ENCODE results near the gene TUNAR.

Gene TUNAR

GRCh38 chr14:95875831-95876760 lies 536 bp upstream of the TUNAR start:
- ATAC-seq: no peak

DNA sequence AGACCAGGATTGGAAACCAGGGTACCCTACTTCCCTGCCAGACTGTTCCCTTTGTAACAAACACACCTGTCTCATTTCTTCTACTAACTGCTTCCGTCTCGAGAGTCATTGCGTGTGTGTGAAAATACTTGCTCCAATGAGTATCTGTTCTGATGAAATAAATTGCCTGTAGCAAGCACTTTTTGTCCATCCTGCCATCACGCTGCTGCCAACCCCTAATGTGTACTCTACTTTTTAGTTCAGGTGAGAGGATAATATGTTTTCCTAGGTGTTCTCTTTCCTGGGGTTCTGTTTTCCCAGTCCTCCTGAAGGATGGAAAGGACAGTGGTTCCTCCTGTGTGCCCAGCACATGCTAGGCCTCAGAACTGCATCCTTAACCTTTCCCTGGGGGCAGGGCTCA lies 1.0 kb downstream of the TUNAR start:
- ATAC-seq: no peak

- no peak for ATAC-seq
These were observed 7.7 kb downstream of the TUNAR start for GRCh38 chr14:95884377-95884776.

DNA sequence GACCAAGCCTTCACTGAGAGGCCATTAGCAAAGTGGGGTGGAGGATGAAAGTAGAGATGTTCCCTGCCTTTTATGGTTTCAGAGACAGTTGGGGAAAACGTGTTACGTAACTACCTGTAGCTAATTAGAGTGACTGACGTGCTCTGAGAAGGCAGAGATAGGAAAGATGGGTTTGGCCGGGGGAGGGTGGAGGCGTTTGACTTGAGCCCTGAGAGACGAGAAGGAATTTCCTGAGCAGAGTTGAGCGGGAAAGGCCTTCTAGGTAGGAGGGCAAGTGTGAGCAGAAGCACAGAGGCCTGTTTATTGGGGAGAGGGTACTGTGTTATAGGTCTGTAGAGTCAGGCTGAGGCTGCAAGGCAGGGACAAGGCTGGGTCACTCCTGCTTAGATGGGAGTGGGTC lies 8.6 kb downstream of the TUNAR start:
- no peak for ATAC-seq

GRCh38 chr14:95885866-95886265 lies 9.2 kb downstream of the TUNAR start:
- no peak for ATAC-seq

- no peak for ATAC-seq
These were observed 9.9 kb downstream of the TUNAR start for GRCh38 chr14:95886366-95887056.

- no peak for ATAC-seq
These were observed 10.7 kb downstream of the TUNAR start for GRCh38 chr14:95887351-95887750.

DNA sequence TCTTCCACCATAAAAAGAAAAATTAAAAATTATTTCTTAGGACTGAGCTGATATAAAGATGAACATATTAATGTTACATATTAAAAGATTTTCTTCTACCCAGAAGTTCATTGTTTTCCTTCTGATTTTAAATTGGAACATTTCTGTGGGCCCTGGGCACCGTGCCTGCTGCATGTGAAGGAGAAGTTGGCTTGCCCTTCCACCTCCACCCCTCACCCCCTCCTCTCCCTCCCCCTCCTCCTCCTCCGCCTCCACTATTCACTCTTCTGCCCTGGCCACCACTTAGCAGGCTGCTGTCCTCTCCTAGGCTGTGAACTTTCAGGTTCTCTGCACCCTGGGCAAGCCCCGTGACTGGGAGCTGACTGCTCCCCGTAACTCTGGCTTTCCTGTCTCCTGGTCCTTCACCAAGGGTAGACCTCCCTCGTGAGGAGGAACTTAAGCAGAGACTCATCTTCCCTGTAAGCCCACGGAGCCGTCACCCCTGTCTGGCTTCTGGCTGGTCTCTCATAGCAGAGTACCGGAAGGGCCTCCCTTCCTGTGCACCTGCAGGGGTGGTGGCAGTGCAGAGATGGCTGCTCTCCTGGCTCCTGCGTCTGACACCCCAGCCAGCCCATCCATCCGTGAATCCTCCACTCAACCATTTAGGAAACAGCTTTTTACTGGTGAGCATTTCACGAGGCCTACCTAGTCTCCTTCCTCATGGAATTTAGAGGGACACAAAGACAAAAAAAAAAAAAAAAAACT lies 12.8 kb downstream of the TUNAR start:
- no peak for ATAC-seq

- ATAC-seq: no peak
These were observed 15.1 kb downstream of the TUNAR start for GRCh38 chr14:95891742-95892141.

GRCh38 chr14:95892142-95892541 lies 15.5 kb downstream of the TUNAR start:
- ATAC-seq: no peak

DNA sequence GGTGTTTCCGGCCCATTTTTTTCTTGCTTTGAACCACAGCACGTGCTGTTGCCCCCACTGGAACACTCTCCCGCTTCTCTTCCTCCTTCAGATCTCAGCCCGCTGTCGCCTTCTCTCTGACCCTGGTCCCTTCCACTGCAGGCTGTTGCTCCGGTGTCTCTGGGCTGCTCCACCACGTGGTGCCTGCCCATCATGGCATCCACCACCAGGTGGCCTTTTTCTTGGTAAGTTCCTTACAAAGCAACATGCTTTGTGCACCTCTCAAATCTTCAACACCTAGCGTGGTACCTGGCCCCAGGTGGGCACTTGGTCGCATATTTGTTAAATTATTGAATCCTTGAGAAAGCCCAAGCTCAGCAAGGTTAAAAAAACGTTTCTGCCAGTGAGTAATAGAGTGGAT lies 19.1 kb downstream of the TUNAR start:
- ATAC-seq: no peak

- ATAC-seq: no peak
These were observed 20.0 kb downstream of the TUNAR start for GRCh38 chr14:95896498-95897135.

DNA sequence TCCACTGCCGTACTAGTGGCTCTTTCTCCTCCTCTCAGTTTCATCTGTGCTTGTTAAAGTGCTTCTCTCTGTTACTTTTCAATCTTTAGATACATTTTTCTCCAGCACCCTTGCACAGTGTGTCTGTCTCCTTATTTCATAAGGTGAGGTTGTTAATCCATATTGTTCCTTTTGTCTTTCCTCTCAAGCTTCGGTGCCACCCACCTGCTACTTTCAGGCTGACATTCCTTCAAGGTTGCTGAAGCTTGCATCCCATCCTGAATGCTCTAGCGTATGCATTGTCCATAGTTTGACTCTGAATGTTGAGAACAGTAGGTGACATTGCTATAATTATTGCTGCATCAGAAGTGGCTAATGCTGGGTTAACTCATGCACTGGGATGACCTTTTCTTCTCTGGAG lies 20.6 kb downstream of the TUNAR start:
- no peak for ATAC-seq

DNA sequence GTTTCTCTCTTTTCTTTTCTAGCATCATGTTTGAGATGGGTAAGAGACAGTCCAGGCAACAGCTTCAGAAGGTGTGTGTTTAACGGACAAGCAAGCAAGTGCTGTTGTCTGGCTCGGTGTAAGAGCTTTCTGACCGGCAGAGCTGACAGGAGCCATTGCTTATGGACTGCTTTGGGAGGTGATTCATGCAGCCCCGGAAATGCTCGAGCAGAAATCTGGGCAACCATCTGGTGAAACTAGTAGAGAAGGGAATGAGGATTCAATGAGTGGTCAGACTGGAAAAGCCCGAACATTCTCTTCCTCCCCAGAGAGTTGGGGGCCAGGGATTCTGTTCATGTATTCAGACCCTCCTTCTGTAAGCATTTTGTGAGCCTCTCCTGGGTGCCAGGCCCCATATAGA lies 24.4 kb downstream of the TUNAR start:
- no peak for ATAC-seq

DNA sequence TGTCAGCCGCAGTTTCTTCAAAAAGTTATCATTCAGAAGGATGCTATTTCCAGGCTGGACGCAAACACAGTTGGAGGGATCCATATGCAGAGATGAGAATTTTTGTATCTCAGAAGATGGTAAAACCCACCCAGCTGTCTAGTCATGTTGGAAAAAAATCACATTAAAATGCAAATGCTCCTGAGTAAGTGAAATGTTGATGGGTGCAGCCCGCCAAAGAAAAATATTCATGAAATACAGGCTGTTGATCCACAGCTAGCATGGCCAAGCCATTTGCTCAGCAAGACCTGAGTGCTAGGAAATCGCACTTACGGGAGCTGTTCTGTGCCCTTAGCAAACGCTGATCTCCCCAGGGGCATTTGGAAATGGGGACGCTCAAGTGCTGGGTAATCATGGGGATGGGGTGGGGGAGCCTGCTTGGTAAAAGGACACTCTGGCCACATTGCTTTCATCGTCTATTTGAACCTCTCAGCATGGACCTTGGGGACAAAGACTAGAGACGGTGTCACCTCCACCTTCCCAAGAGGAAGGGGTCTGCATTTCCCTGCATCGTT lies 25.7 kb downstream of the TUNAR start:
- no peak for ATAC-seq

DNA sequence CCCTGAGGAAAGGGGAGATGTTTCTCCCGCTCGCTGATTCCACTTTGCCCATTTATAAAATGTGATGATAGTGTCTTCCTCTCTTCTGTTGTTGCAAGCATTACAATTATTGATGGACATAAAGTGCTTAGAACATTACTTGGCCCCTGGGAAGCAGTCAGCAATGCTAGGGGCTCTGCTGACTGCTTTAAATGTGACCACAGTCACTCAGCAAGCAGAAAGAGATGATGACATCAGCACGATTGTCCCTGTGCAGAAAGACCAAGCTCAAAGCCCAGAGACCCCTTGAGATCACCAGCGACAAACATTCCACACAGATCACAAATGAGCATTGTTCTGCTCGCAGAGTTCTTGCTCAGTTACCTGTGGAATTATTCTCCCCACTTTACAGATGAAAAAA lies 26.5 kb downstream of the TUNAR start:
- ATAC-seq: no peak

DNA sequence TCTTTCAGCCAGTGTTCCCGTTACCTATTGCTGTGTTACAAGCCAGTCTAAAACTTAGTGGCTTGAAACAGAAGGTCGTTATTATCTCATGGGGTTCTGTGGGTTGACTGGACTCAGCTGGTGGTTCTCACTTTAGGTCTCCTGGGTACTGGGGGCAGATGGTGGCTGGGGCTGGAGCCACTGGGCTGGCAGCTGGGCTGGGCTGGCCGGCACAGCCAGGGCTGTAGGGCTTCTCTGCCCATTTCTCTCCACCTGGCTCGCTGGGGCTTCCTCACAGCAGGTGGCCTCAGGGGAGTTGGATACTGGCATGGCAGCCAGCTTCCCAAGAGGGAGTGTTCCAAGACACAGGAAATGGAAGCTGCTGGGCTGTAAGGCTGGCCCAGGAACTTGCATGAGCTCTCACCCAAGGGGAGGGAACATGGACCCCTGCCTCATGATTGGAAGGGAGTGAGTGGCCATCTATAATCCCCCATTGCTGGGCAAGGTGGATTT lies 27.0 kb downstream of the TUNAR start:
- no peak for ATAC-seq

GRCh38 chr14:95906591-95906990 lies 30.0 kb downstream of the TUNAR start:
- no peak for ATAC-seq

DNA sequence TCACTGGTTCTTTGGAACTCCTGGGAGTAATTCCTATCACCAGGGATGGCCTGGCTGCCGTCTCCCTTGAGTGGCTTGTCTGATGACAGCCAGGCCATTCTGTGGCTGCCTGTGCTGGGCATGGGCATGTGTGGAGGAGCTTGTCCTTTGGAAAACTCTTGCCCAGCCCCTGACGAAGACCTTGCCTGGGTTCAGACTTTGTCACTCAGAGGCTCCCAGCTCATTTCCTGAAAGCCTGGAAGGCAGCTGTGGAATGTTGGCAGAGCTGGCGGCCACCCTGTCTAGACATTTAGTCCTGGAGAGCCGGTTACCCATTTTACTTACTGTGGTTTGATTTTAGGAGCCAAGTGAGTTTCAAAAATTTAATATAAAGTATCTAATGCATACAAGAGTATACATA lies 34.0 kb downstream of the TUNAR start:
- ATAC-seq: no peak

DNA sequence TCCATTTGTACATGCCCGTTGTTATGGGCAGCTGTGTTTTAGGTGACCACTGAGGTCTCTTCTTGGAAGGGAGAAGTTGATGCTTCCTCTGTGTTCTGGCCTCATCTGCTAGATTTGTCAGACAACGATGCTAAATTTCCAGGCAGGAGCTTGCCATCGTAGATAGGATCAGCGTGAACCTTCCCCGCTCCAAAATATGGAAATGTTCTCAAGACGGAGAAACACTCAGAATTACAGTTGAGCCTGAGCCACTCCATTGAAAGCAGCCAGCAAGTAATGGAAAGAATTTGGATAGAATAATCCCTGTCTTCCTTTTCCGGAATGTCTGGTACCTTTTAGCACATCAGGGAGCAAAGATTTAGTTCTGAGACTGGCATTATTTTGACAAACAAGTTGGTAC lies 34.8 kb downstream of the TUNAR start:
- ATAC-seq: no peak

DNA sequence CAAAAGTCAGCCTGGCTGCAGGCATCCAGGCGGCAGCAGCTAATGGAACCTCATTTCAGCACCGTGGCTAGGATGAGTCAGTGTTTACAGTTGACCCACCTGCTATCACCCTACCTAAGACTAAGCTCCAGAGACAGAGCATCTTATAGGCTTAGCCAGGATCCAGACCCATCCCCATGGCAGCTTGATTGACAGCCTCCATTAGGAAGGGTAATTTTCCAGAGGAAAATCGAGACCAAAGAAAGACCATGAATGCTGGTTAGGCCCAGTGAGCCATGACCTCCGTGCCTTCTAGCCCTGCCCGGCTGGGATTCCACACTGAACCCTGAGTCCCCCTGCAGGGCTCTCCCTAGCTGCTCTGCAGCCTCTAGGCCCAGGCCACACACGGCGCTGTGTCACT lies 38.7 kb downstream of the TUNAR start:
- ATAC-seq: no peak

GRCh38 chr14:95918466-95918865 lies 41.8 kb downstream of the TUNAR start:
- ATAC-seq: no peak

Measured in activated CD4-positive, CD25-positive, alpha-beta regulatory T cell treated with anti-CD3 and anti-CD28 coated beads, Interleukin-2, amount 50 U/mL, for 24 hours (primary cell).